ENCODE measurements around the gene ENOX2. TPM values are rescaled to one million over a fixed set of nuclear protein-coding genes. Genes with fewer than 3 reads are reported as not detected.

ENOX2 gene
- total RNA-seq, 1 donor from 2014 or later: 25.2 TPM

- no peak for TF ChIP-seq CTCF (conservative IDR thresholded peaks at IDR 0.05)
- no peak overlapping the region for H3K4me3 Mint-ChIP-seq
- no peak overlapping the region for H3K27ac Mint-ChIP-seq
- H3K9me3 Mint-ChIP-seq: no peaks in the 10 kb centered on the region
- no peak for DNase-seq (ENCODE audit: extremely low spot score, unreplicated experiment)
- H3K36me3 Mint-ChIP-seq: no peaks in the 10 kb centered on the region
- H3K27me3 Mint-ChIP-seq: peaks cover 4% of the 10 kb centered on the region
- H3K4me1 Mint-ChIP-seq (ENCODE audit: unreplicated experiment): peaks cover 11% of the 10 kb centered on the region
Observed at GRCh38 chrX:130592204-130592603, 310.8 kb downstream of the ENOX2 start.

GRCh38 chrX:130578906-130579305 is 324.1 kb downstream of the ENOX2 start:
- TF ChIP-seq CTCF (conservative IDR thresholded peaks at IDR 0.05): no peak
- Mint-ChIP-seq H3K4me1 (ENCODE audit: unreplicated experiment) (no peaks in the 10 kb centered on the region), H3K36me3 (no peaks in the 10 kb centered on the region), H3K9me3 (no peaks in the 10 kb centered on the region), H3K27me3 (peaks cover 3% of the 10 kb centered on the region), H3K4me3 (no peak overlapping the region), H3K27ac (no peak overlapping the region)
- no peak for DNase-seq (ENCODE audit: extremely low spot score, unreplicated experiment)

- Mint-ChIP-seq H3K4me1 (ENCODE audit: unreplicated experiment) (no peaks in the 10 kb centered on the region), H3K27me3 (peaks cover 3% of the 10 kb centered on the region), H3K36me3 (no peaks in the 10 kb centered on the region), H3K4me3 (no peak overlapping the region), H3K27ac (no peak overlapping the region), H3K9me3 (no peaks in the 10 kb centered on the region)
- DNase-seq (ENCODE audit: extremely low spot score, unreplicated experiment): no peak
- TF ChIP-seq CTCF (conservative IDR thresholded peaks at IDR 0.05): no peak
Observed at GRCh38 chrX:130577431-130577830, 325.6 kb downstream of the ENOX2 start.

- Mint-ChIP-seq H3K27me3 (peaks cover 3% of the 10 kb centered on the region), H3K36me3 (no peaks in the 10 kb centered on the region), H3K4me3 (no peak overlapping the region), H3K4me1 (ENCODE audit: unreplicated experiment) (no peaks in the 10 kb centered on the region), H3K27ac (no peak overlapping the region), H3K9me3 (no peaks in the 10 kb centered on the region)
- no peak for DNase-seq (ENCODE audit: extremely low spot score, unreplicated experiment)
- peak; percentile 93 for TF ChIP-seq CTCF (conservative IDR thresholded peaks at IDR 0.05)
Observed at GRCh38 chrX:130575831-130576389, 327.1 kb downstream of the ENOX2 start.

Other genes with a start within 250 kb of the ENOX2 start
- gene ARHGAP36, start 155.1 kb upstream of the ENOX2 start, total RNA-seq (ENCODE audit: low replicate concordance): 0.92 and 1.6 TPM in 2 replicates

Measured in type B pancreatic cell (in vitro differentiated cells).